22Rv1 (cell line): ENCODE data around the gene MAP3K5.
"Not testable (repeated sequence)": the region's sequence is repeated elsewhere in the genome, so short reads cannot be mapped to it uniquely, and the experiment has no call there.

ENCODE experiments used
- H3K27ac ChIP-seq: fragments of 450-650 bp; 2 replicates; pipeline ENCODE4 v1.5.1; 2017
- ZFX ChIP-seq: fragments of 450-650 bp; IDR thresholded peaks from 2 replicates; pipeline ENCODE4 v1.6.1; 2017; ENCODE audit warnings: antibody characterized with exemption, borderline replicate concordance
- TF ChIP-seq, protein P1 (sequence below): fragments of 450-650 bp; IDR thresholded peaks from 2 replicates; pipeline ENCODE4 v1.5.1; 2017; ENCODE audit warnings: mild to moderate bottlenecking

The MAP3K5 gene

DNA sequence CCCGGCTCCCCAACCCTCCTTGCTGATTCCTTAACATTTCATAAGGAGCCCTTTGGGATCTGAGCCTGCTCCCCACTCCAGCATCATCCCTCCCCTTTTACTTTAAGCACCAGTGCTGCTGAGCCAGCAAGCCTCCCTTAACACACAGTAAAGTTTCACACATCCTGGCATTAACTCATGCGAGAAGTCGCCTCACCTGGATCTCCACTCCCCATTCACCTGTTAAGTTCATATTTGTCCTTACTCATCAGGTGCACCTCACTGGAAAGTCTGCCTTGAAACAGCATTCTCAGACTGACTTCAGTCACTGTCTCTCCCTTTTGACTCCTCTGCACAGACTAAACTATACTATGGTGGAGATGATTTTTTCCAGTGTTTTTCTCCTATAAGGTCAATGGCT is 194.2 kb downstream of the MAP3K5 start:
- no peak overlapping the region for H3K27ac ChIP-seq
- no peak for TF ChIP-seq ZFX
- TF ChIP-seq, protein P1, sequence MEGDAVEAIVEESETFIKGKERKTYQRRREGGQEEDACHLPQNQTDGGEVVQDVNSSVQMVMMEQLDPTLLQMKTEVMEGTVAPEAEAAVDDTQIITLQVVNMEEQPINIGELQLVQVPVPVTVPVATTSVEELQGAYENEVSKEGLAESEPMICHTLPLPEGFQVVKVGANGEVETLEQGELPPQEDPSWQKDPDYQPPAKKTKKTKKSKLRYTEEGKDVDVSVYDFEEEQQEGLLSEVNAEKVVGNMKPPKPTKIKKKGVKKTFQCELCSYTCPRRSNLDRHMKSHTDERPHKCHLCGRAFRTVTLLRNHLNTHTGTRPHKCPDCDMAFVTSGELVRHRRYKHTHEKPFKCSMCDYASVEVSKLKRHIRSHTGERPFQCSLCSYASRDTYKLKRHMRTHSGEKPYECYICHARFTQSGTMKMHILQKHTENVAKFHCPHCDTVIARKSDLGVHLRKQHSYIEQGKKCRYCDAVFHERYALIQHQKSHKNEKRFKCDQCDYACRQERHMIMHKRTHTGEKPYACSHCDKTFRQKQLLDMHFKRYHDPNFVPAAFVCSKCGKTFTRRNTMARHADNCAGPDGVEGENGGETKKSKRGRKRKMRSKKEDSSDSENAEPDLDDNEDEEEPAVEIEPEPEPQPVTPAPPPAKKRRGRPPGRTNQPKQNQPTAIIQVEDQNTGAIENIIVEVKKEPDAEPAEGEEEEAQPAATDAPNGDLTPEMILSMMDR: no peak

GRCh38 chr6:136594671-136595070 is 197.6 kb downstream of the MAP3K5 start:
- no peak for TF ChIP-seq ZFX
- TF ChIP-seq, protein P1: no peak
- peak overlapping the region; percentile 46 for H3K27ac ChIP-seq

DNA sequence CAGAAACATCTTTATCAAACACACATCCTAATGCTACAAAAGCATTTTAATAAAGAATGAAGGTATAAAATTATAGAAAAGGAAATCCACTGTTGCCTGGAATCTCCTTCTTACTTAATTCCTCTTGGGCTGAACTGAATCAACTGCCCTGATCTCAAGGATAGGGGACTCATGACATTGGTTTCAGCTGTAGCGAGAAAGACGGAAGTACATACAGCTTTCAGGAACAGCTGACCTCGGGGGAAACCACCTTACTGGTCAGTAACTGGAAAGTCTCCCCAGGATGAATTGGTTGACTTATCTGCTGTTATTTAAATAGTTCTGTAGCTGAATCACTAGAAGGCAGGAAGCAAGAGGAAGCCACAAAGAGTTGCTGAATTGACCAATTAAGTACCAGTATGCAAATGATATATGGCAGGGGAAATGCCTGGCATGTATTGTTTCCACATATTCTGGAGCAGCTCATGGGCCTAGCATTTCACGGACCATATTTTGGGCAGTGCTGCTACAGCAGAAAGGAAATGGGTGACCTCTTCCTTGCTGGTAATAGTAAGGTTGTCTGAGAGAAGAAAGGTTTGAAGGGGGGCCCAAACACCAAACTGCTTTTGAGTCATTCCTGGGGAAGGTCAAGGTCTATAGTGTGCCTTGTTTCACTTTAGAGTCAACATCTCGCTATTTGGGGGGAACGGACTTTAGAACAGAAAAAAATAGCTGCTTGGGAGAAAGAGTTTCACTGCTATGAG is 198.4 kb downstream of the MAP3K5 start:
- no peak for TF ChIP-seq ZFX
- TF ChIP-seq, protein P1: no peak
- H3K27ac ChIP-seq: peak overlapping the region; percentile 46

GRCh38 chr6:136592930-136593673 is 199.2 kb downstream of the MAP3K5 start:
- H3K27ac ChIP-seq: peak overlapping the region; percentile 46; the same call in 1 of the 2 replicates
- TF ChIP-seq ZFX: no peak
- TF ChIP-seq, protein P1: no peak

DNA sequence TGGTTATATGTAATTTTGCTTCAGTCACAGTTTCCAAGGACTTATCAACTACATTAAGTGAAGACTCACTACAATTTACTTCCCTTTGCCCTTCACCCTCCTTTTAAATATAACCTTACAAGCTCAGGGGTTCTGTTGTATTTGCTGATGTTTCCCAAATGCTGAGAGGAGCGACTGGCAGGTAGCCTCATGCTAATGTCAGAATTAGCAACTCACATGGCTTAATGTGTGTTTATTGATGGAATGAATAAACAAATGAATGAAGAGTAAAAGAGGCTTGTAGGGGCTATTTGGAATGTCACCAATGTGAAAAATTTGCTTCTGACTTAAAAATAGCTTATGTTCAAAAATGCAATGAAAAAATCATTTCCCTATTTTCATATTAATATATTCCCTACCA is 200.7 kb downstream of the MAP3K5 start:
- TF ChIP-seq, protein P1: no peak
- no peak for TF ChIP-seq ZFX

GRCh38 chr6:136590846-136591245 is 201.4 kb downstream of the MAP3K5 start:
- not testable (repeated sequence) for H3K27ac ChIP-seq

More for the DNA sequence above, 200.7 kb downstream of the MAP3K5 start:
- H3K27ac ChIP-seq: no peak overlapping the region

GRCh38 chr6:136587527-136587926 is 204.8 kb downstream of the MAP3K5 start:
- TF ChIP-seq ZFX: no peak
- TF ChIP-seq, protein P1: no peak
- H3K27ac ChIP-seq: no peak overlapping the region
